OCI-LY1 (cell line): Measurements from ENCODE around the gene REC8.

Source experiments
- CTCF ChIP-seq: fragments of 200-600 bp; sonication (generic), shearing (Covaris generic); IDR thresholded peaks from 2 replicates; pipeline ENCODE4 v1.5.1; 2017; ENCODE audit warnings: mild to moderate bottlenecking, antibody characterized with exemption, low read length, moderate library complexity, mixed read lengths
- EZH2 ChIP-seq: fragments of 200-600 bp; sonication (generic), shearing (Covaris generic); IDR thresholded peaks from 2 replicates; pipeline ENCODE4 v1.8.0; 2017; ENCODE audit warnings: borderline replicate concordance, mixed run types, mild to moderate bottlenecking, antibody characterized with exemption, low read length, moderate library complexity, mixed read lengths

DNA sequence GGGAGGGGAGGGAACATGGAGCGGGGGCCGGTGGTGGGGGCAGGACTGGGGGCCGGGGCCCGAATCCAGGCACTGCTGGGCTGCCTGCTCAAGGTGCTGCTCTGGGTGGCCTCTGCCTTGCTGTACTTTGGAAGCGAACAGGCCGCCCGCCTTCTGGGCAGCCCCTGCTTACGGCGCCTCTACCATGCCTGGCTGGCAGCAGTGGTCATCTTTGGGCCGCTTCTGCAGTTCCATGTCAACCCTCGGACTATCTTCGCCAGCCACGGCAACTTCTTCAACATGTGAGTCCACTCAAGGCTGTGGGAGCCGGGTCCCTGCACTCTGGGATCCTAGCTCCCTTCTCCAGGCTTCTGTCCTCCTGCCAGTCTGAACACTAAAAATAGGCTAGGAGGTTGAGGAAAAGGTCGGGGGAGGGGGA is 40.3 kb upstream of the REC8 start:
- TF ChIP-seq EZH2 (no peak), CTCF (no peak)
